HCT116 (cell line): ENCODE results near the gene YBX3.

Source experiments
- CBX3 ChIP-seq: IDR thresholded peaks from 2 replicates; pipeline ENCODE4 v1.6.1; 2012; ENCODE audit warnings: low read depth
- TF ChIP-seq, protein P1 (sequence below), 3 experiments: fragments of 200-600 bp in 1 of 3; sonication (generic) in 1 of 3; IDR thresholded peaks in 2 of 3; conservative IDR thresholded peaks in 1 of 3; 2 replicates each; pipeline ENCODE4 v1.5.1; 2012 to 2017; ENCODE audit warnings: low read depth in 2 of 3, low read length in 2 of 3, antibody characterized with exemption in 1 of 3, borderline replicate concordance in 1 of 3, control low read depth in 1 of 3, mild to moderate bottlenecking in 1 of 3, mixed read lengths in 1 of 3, mixed run types in 1 of 3, moderate library complexity in 1 of 3; ENCODE audit not compliant: insufficient read depth in 1 of 3
- TF ChIP-seq, protein P2 (sequence below): IDR thresholded peaks from 2 replicates; pipeline ENCODE4 v1.6.1; 2012

DNA sequence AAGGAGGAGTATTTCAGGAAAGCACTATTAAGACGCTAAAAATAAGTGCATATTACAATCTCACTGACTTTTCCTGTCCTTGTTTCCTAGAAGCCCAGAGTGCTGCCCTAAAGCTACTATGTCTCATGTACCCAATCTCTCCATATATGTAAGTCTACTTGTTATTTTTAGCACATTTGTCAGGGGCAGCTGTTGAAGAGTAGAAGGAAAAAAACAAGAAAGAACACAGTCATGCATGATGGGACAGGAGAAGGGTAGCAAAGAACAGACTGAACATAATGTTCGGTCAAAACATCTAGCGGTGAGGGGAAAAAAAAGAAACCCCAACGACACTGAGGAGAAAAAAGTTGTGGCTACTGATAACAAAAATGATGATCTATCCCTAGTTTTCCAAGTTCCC, 14.3 kb downstream of the YBX3 start:
- TF ChIP-seq CBX3: no peak
- TF ChIP-seq, protein P1, sequence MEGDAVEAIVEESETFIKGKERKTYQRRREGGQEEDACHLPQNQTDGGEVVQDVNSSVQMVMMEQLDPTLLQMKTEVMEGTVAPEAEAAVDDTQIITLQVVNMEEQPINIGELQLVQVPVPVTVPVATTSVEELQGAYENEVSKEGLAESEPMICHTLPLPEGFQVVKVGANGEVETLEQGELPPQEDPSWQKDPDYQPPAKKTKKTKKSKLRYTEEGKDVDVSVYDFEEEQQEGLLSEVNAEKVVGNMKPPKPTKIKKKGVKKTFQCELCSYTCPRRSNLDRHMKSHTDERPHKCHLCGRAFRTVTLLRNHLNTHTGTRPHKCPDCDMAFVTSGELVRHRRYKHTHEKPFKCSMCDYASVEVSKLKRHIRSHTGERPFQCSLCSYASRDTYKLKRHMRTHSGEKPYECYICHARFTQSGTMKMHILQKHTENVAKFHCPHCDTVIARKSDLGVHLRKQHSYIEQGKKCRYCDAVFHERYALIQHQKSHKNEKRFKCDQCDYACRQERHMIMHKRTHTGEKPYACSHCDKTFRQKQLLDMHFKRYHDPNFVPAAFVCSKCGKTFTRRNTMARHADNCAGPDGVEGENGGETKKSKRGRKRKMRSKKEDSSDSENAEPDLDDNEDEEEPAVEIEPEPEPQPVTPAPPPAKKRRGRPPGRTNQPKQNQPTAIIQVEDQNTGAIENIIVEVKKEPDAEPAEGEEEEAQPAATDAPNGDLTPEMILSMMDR (IDR thresholded peaks at IDR 0.05 in 2 of 3, conservative IDR thresholded peaks at IDR 0.05 in 1 of 3; ENCODE audit: borderline replicate concordance in 1 of 3, insufficient read depth in 1 of 3, low read depth in 2 of 3, low read length in 2 of 3): no peak
- TF ChIP-seq, protein P2, sequence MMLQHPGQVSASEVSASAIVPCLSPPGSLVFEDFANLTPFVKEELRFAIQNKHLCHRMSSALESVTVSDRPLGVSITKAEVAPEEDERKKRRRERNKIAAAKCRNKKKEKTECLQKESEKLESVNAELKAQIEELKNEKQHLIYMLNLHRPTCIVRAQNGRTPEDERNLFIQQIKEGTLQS: no peak
